Natural killer cell (primary cell): ENCODE results near the gene PERM1. TPM values are rescaled to one million over a fixed set of nuclear protein-coding genes. Genes with fewer than 3 reads are reported as not detected.
"Not testable (repeated sequence)": the region's sequence is repeated elsewhere in the genome, so short reads cannot be mapped to it uniquely, and the experiment has no call there.

ENCODE experiments used
- ATAC-seq, 3 donors: fragments of 150-1000 bp in 2 of 3; fragments of 200-7000 bp in 1 of 3; cut with Tn5 transposase; 1 replicate in 1 of 3; 2 replicates in 2 of 3; pipeline ENCODE4 v1.10.0; 2021; ENCODE audit warnings: mild to moderate bottlenecking in 2 of 3, moderate library complexity in 2 of 3
- DNase-seq, 2 donors: peaks; one replicate each; pipeline versions ENCODE4 v3.0.0 to v3.0.0-alpha.2; 2013 to 2021; ENCODE audit warnings: mixed read lengths in 1 of 2
- H3K27ac ChIP-seq: one replicate; pipeline ENCODE4 v1.5.1; 2013; ENCODE audit warnings: mild to moderate bottlenecking, low read length
- H3K27me3 ChIP-seq: one replicate; pipeline ENCODE4 v1.6.1; 2013; ENCODE audit warnings: low read length; ENCODE audit not compliant: control insufficient read depth, insufficient read depth
- H3K36me3 ChIP-seq: one replicate; pipeline ENCODE4 v1.6.1; 2013; ENCODE audit warnings: low read length; ENCODE audit not compliant: control insufficient read depth, insufficient read depth
- H3K4me1 ChIP-seq: one replicate; pipeline ENCODE4 v1.6.1; 2013; ENCODE audit warnings: low read length; ENCODE audit not compliant: control insufficient read depth, insufficient read depth
- H3K4me3 ChIP-seq: one replicate; pipeline ENCODE4 v1.5.1; 2013; ENCODE audit warnings: low read length
- H3K9me3 ChIP-seq: one replicate; pipeline ENCODE4 v1.6.1; 2013; ENCODE audit warnings: low read length; ENCODE audit not compliant: control insufficient read depth, insufficient read depth
- H3K27ac Mint-ChIP-seq, 2 donors: one replicate each; pipeline ENCODE4 v1.8.0; 2022; ENCODE audit warnings: mild to moderate bottlenecking in 2 of 2, mixed read lengths in 2 of 2, moderate library complexity in 1 of 2
- H3K27me3 Mint-ChIP-seq, 2 donors: one replicate each; pipeline ENCODE4 v1.8.0; 2022; ENCODE audit warnings: low read depth in 2 of 2, mixed read lengths in 2 of 2
- H3K36me3 Mint-ChIP-seq: one replicate; pipeline ENCODE4 v1.8.0; 2022; ENCODE audit warnings: mixed read lengths
- H3K4me1 Mint-ChIP-seq, 2 donors: one replicate each; pipeline ENCODE4 v1.8.0; 2022; ENCODE audit warnings: mixed read lengths in 2 of 2
- H3K4me3 Mint-ChIP-seq: one replicate; pipeline ENCODE4 v1.8.0; 2022; ENCODE audit warnings: mild to moderate bottlenecking, moderate library complexity, mixed read lengths
- H3K9me3 Mint-ChIP-seq, 2 donors: one replicate each; pipeline ENCODE4 v1.8.0; 2022; ENCODE audit warnings: mixed read lengths in 2 of 2
- WGBS: methylation state at CpG from one replicate; pipeline ENCODE4 v1.1.7; 2013; ENCODE audit warnings: missing lambda C conversion rate; ENCODE audit not compliant: insufficient coverage; 5-methylcytosine and 5-hydroxymethylcytosine counted together
- intact Hi-C: fragments of 100-400 bp; cut with micrococcal nuclease; formaldehyde crosslinking; loops from one replicate; pipeline ENCODE4 v1.14.2; 2022
- total RNA-seq, 4 donors: library from RNA; stranded (reverse); fragments of 120-200 nt in 1 of 4; gene quantifications; one replicate each; pipeline versions ENCODE4 v1.2.3 to v1.2.4, GENCODE V29; 2013 to 2022
- TF ChIP-seq, protein P1 (sequence below): fragments of 200-600 bp; IDR thresholded peaks from one replicate; pipeline ENCODE4 v1.8.0; 2022; ENCODE audit warnings: antibody characterized with exemption

PERM1 gene, protein sequence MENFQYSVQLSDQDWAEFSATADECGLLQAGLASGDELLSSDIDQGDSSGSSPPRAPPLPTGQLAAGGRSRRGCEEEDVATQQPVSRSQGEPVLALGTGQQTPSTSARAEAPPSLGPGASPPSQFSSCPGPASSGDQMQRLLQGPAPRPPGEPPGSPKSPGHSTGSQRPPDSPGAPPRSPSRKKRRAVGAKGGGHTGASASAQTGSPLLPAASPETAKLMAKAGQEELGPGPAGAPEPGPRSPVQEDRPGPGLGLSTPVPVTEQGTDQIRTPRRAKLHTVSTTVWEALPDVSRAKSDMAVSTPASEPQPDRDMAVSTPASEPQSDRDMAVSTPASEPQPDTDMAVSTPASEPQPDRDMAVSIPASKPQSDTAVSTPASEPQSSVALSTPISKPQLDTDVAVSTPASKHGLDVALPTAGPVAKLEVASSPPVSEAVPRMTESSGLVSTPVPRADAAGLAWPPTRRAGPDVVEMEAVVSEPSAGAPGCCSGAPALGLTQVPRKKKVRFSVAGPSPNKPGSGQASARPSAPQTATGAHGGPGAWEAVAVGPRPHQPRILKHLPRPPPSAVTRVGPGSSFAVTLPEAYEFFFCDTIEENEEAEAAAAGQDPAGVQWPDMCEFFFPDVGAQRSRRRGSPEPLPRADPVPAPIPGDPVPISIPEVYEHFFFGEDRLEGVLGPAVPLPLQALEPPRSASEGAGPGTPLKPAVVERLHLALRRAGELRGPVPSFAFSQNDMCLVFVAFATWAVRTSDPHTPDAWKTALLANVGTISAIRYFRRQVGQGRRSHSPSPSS
- not detected for total RNA-seq
- not detected for total RNA-seq (2013)

DNA sequence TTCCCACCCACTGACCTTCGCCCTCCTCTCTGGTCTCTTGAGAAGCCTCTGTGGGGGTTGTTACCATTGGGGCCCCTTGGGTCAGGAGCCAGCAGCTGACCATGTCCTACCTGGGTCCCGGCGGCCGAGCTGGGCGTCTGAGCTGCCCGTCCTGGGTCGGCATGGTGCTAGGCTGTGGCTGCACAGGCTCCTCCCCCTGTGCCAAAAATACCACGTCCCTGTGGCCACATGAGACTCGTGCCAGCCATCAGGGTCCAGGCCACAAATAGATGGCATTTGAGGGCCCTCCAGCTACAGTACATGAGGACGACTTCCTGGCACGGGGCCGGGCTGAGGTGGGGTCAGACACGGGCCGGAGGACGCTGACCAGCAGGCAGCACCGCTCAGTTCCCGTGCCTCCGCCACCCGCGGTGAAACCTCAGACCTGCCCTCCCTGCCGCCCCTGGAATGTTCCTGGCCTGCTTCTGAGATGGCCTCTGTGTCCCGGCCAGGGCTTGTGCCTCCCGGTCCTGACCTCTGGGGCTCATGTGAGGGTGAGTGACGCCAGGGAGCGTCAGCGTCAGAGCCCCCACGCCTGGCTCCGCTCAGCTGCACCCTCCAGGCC is at the start of gene PERM1:
PERM1 (minus strand) TSS at position 139 of the 604 bp plus-strand sequence. CDS start 1,064 bp downstream, outside the sequence.
- Histone ChIP-seq H3K36me3 (no peaks in the 10 kb centered on the region), H3K27ac (no peak within 1 kb of the TSS), H3K9me3 (no peaks in the 10 kb centered on the region), H3K27me3 (no peaks in the 10 kb centered on the region), H3K4me3 (no peak within 1 kb of the TSS), H3K4me1 (no peaks in the 10 kb centered on the region)
- H3K27ac Mint-ChIP-seq, result no peak within 1 kb of the TSS
- H3K36me3 Mint-ChIP-seq, result no peaks in the 10 kb centered on the region
- H3K9me3 Mint-ChIP-seq, result no peaks in the 10 kb centered on the region
- WGBS, result 74% methylated on average over 28 of the region's 28 CpGs
- TF ChIP-seq, protein P1, sequence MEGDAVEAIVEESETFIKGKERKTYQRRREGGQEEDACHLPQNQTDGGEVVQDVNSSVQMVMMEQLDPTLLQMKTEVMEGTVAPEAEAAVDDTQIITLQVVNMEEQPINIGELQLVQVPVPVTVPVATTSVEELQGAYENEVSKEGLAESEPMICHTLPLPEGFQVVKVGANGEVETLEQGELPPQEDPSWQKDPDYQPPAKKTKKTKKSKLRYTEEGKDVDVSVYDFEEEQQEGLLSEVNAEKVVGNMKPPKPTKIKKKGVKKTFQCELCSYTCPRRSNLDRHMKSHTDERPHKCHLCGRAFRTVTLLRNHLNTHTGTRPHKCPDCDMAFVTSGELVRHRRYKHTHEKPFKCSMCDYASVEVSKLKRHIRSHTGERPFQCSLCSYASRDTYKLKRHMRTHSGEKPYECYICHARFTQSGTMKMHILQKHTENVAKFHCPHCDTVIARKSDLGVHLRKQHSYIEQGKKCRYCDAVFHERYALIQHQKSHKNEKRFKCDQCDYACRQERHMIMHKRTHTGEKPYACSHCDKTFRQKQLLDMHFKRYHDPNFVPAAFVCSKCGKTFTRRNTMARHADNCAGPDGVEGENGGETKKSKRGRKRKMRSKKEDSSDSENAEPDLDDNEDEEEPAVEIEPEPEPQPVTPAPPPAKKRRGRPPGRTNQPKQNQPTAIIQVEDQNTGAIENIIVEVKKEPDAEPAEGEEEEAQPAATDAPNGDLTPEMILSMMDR, result no peak
- H3K4me1 Mint-ChIP-seq, result no peaks in the 10 kb centered on the region
- DNase-seq, result no peak
- peaks cover 14 to 17% of the 10 kb centered on the region in 2 donors for H3K27me3 Mint-ChIP-seq
- ATAC-seq, result no peak
- intact Hi-C loops, result loop anchor here (5.0 kb wide), 1 partner anchor 310 kb away; no protein-coding TSS in a partner anchor
- no peak within 1 kb of the TSS for H3K4me3 Mint-ChIP-seq

DNA sequence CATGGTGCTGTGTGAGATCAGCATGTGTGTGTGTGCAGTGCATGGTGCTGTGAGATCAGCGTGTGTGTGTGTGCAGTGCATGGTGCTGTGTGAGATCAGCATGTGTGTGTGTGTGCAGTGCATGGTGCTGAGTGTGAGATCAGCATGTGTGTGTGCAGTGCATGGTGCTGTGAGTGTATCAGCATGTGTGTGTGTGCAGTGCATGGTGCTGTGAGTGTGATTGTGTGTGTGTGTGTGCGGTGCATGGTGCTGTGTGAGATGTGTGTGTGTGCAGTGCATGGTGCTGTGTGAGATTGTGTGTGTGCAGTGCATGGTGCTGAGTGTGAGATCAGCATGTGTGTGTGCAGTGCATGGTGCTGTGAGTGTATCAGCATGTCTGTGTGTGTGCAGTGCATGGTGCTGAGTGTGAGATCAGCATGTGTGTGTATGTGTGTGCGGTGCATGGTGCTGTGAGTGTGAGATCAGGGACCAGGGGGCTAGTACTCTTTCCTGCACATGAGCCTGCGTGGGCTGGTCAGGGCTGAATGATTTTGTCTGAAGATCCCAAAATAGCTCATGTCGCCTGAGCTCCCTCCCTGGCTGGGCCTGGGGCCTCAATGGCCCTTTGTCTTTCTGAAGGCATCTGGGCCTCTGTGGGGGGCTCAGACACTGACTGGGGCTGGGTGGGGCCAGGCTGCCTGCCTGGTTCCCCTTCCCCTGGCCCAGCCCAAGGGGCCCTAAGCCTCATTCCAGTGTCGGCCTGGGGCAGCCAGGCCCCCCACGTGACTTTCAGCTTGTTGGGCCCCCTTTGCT is 49.2 kb upstream of the PERM1 start:
- Histone ChIP-seq H3K27me3 (peaks cover 23% of the 10 kb centered on the region), H3K4me1 (peaks cover 17% of the 10 kb centered on the region)
- H3K4me3 ChIP-seq, H3K27ac Mint-ChIP-seq, H3K27ac ChIP-seq, ATAC-seq, H3K36me3 ChIP-seq, H3K9me3 Mint-ChIP-seq, DNase-seq, H3K36me3 Mint-ChIP-seq, H3K4me3 Mint-ChIP-seq, H3K9me3 ChIP-seq, intact Hi-C loops: not testable (repeated sequence)
- WGBS, result 66% methylated on average over 7 of the region's 7 CpGs
- H3K4me1 Mint-ChIP-seq, result peaks cover 0 to 14% of the 10 kb centered on the region in 2 donors
- H3K27me3 Mint-ChIP-seq, result peaks cover 9 to 21% of the 10 kb centered on the region in 2 donors

DNA sequence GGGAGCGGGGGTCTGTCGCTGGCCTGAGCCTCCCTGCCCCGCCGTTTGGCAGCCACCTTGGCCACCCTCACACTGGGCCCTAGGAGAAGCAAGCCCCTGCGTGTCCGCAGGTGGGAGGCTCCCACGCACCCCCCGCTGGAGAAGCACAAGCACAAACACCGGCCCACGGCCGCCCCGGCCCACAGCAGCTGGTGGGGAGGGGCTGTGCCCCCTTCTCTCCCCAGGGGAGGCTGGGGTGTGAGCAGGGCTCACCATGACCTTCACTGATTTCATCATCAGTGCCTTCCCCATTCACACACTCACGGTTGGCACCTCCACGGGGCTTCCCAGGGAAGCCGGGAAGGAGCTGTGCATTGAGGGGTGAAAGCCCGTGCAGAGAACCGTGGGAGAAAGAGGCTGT is 45.9 kb upstream of the PERM1 start:
- intact Hi-C loops, result no loop called here
- DNase-seq (no peak), ATAC-seq (no peak)
- Histone ChIP-seq H3K9me3 (no peaks in the 10 kb centered on the region), H3K4me1 (peaks cover 8% of the 10 kb centered on the region), H3K4me3 (no peak overlapping the region), H3K27me3 (peaks cover 10% of the 10 kb centered on the region), H3K27ac (no peak overlapping the region), H3K36me3 (no peaks in the 10 kb centered on the region)
- H3K9me3 Mint-ChIP-seq, result no peaks in the 10 kb centered on the region
- TF ChIP-seq, protein P1, result no peak
- H3K36me3 Mint-ChIP-seq, result no peaks in the 10 kb centered on the region
- peaks cover 0 to 14% of the 10 kb centered on the region in 2 donors for H3K4me1 Mint-ChIP-seq
- peaks cover 5 to 13% of the 10 kb centered on the region in 2 donors for H3K27me3 Mint-ChIP-seq
- H3K27ac Mint-ChIP-seq, result no peak overlapping the region
- H3K4me3 Mint-ChIP-seq, result no peak overlapping the region
- 90% methylated on average over 17 of the region's 17 CpGs for WGBS
